Mammary epithelial cell (primary cell): ENCODE data around the gene PDHA1.

Experiments used
- CTCF ChIP-seq, 2 donors: IDR thresholded peaks in 1 of 2; conservative IDR thresholded peaks in 1 of 2; 2 replicates each; pipeline ENCODE4 v1.5.1; 2011 to 2012; ENCODE audit warnings: inconsistent platforms in 2 of 2, low read length in 2 of 2, mild to moderate bottlenecking in 2 of 2, control low read depth in 1 of 2, low read depth in 1 of 2; ENCODE audit not compliant: insufficient read depth in 1 of 2; ENCODE audit errors: extremely low read depth in 1 of 2
- EZH2 ChIP-seq: IDR thresholded peaks from 2 replicates; pipeline ENCODE4 v1.6.1; 2012; ENCODE audit warnings: low read length, inconsistent platforms, borderline replicate concordance

DNA sequence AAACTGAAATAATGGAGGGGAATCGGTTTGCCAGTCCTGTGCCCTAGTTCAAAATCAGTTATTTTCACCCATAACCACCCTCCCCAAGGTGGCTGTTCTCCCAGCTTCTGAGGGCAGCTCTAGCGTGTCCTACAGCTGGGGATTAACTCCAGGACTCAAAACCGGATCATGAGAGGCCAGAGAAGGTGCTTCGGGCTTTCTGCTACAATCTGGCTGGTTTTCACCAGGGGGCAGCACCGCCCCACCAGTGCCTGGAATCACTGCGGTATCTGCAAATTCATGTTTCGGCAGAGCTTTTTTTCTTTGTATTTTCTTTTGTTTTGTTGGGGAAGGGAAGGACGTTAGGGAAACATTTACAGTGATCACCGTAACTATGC, 28.4 kb downstream of the PDHA1 start:
- TF ChIP-seq CTCF (conservative IDR thresholded peaks at IDR 0.05 in 1 of 2, IDR thresholded peaks at IDR 0.05 in 1 of 2; ENCODE audit: extremely low read depth in 1 of 2, insufficient read depth in 1 of 2, low read depth in 1 of 2, low read length in 2 of 2) = peak; percentile 72
- no peak for TF ChIP-seq EZH2
